Measurements from ENCODE around the gene RSL24D1.
"Not testable (repeated sequence)": the region's sequence is repeated elsewhere in the genome, so short reads cannot be mapped to it uniquely, and the experiment has no call there.

- not testable (repeated sequence) for TF ChIP-seq CTCF, POLR2AphosphoS5, POLR2A (IDR thresholded peaks at IDR 0.05)
These were observed 53.6 kb downstream of the RSL24D1 start for GRCh38 chr15:55143132-55143531.
